GM12872 (cell line): ENCODE measurements around the gene BAIAP2L1.

Experiments used
- CTCF ChIP-seq: IDR thresholded peaks from 3 replicates; pipeline ENCODE4 v1.5.1; 2011; ENCODE audit warnings: low read depth, mild to moderate bottlenecking, low read length, moderate library complexity; ENCODE audit not compliant: insufficient read depth

BAIAP2L1 gene

DNA sequence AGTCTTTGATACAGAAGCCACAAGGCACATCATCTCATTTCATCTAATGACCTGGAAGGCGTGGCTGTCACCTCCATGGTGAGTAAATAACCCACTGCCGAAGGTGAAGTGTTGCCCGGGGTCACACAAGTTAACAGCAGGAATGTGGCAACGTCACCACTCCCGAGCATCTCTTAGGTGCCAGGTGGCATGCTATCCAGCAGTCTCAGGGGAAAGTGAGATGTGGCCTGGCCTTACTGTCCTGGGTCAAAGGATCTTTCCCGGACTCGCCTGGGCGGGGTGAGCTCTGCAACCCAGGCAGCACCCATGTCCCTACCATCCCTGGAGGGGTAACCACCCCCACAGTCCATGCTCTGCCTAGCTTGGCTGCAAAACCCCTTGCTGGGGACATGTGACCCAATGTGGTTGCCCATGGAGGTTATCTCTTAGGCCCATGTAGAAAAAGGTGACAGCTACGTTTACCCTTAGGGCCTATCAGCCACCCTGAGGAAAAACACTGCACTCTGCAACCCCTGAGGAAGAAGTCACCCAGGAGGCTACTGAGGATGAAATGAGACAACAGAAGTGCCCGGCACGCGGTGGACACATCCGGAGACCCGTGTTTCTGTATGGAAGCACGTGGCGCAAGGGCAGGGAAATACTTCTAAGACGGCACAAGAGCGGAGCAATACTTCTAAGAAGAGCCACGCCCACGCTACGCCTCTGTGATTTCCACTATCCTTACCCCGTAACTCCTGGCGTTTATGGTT, 52.0 kb downstream of the BAIAP2L1 start:
- TF ChIP-seq CTCF = no peak

- no peak for TF ChIP-seq CTCF
These were observed 54.3 kb downstream of the BAIAP2L1 start for GRCh38 chr7:98346515-98347069.

- TF ChIP-seq CTCF = no peak
These were observed 59.8 kb downstream of the BAIAP2L1 start for GRCh38 chr7:98341106-98341505.

- no peak for TF ChIP-seq CTCF
These were observed 61.8 kb downstream of the BAIAP2L1 start for GRCh38 chr7:98339043-98339442.

DNA sequence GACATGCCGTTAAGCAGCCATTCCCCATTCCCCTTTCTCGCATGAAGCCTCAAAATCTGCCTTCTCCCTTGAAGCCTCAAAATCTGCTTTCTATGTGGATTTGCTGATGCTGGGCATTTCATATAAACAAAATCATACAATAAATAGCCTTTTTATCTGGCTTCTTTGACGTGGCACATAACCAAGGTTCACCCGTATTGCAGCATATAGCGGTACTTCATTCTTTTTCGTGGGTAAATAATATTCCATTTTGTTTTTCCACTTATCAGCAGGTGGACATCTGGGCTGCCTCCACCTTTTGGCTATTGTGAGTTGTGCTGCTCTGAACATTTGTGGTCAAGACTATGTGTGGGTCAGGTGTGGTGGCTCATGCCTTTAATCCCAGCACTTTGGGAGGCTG, 62.4 kb downstream of the BAIAP2L1 start:
- no peak for TF ChIP-seq CTCF

- no peak for TF ChIP-seq CTCF
These were observed 65.4 kb downstream of the BAIAP2L1 start for GRCh38 chr7:98335411-98335977.

DNA sequence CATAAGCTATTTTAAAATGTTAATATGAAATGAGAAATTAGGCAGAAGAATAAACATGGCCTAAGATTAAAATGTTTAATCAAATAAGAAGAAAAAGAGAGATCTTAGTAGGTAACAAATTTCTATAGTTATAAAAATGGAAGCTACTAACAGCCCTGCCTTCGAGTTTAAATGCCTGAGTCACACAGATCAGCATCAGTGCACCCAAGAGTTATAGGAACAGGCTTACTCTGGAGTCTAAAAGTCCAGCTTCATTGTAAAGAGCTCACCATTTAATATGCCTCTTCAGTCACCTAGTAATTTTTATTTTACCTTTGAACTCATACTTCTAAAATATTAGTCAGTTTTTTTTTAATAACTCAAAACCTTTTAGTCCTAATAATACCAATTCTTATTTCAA, 66.8 kb downstream of the BAIAP2L1 start:
- TF ChIP-seq CTCF = no peak
